Measurements from ENCODE around the gene ACTR2.
"Not testable (repeated sequence)": the region's sequence is repeated elsewhere in the genome, so short reads cannot be mapped to it uniquely, and the experiment has no call there.

Gene ACTR2

DNA sequence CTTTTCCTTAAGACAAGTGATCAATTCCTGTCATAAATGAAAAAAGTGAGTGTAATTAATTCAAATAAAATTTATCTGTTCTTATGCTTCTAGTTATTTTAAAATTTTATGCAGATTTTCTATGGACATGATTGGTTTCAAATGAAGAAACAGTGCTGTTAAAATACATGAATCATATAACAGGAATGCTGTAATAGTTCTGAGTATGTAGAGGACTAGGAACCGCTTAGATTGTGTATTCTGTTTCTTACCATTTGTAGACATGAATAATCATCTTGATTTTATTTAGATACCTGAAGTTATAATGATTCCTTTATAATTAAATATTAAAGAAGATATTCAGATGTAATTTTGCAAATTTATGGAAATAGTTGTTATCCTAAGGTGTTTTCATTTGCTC lies 3.5 kb downstream of the ACTR2 start:
- no peak for DNase-seq

GRCh38 chr2:65231892-65232477 lies 4.4 kb downstream of the ACTR2 start:
- DNase-seq: no peak

GRCh38 chr2:65232636-65233035 lies 5.0 kb downstream of the ACTR2 start:
- DNase-seq: no peak

DNA sequence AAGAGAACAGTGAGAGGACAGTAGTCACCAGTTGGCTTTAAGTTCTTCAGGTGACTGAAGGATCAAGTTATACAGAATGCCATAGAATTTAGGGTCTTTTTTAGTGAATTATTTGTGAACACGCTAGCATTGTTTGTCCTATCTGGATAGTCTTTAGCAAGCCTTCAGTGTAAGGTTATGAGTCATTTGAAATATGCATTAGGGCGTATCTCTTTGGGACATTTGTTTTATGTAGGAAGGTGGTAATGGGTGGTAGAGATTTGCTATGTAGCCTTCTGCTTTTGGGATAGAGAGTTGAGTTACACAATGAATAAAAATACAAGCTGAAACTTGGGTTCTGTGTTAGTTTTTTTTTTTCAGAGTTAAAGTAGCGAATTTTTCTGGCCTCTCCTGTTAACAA lies 13.0 kb downstream of the ACTR2 start:
- DNase-seq: no peak

DNA sequence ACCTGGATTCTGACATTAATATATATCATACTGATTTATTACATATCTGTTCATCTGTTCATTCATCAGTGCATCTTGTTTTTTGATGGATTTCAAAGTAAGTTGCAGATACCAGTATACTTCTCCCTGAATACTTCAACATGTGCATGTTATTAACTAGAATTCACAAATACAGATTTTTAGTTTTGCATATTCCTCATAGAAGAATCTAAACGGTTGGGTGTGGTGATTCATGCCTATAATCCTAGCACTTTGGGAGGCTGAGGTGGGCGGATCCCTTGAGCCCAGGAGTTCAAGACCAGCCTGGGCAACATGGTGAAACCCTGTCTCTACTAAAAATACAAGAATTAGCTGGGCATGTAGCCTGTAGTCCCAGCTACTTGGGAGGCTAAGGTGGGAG lies 16.8 kb downstream of the ACTR2 start:
- DNase-seq: not testable (repeated sequence)

DNA sequence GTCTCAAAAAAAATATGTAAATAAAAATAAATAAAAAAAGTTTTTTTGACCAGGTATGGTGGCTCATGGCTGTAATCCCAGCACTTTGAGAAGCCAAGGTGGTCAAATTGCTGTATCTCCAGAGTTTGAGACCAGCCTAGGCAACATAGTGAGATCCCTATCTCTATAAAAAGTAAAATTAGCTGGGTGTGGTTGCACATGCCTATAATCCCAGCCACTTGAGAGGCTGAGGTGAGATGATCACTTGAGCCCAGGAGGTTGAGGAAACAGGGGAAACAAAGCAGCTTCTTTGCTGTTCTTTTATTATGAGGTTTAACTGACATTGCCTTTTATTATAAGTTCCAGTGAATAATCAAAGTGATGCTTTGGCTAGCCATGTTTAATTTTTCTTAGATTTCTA lies 25.0 kb downstream of the ACTR2 start:
- no peak for DNase-seq

GRCh38 chr2:65255356-65255755 lies 27.7 kb downstream of the ACTR2 start:
- no peak for DNase-seq

DNA sequence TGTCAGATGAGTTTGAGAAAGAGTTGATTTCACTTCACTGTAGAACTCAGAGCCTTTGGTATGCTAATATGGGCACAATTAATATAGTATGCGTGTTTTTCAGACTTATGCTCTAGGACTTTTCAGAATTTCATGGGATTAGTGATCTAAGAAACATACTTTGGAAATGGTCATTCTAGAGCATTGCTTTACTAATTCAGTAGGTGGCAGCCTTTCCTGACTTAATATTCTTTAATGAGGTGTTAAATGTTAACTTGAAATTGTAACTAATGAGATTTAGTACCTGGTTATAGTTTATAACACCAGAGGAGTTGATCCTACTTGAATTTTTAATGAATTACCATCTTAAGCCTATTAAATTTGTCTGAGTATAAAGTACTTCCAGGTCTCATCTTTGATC lies 28.4 kb downstream of the ACTR2 start:
- DNase-seq: no peak

- not testable (repeated sequence) for DNase-seq
Measured at GRCh38 chr2:65257866-65258265, 30.2 kb downstream of the ACTR2 start.

DNA sequence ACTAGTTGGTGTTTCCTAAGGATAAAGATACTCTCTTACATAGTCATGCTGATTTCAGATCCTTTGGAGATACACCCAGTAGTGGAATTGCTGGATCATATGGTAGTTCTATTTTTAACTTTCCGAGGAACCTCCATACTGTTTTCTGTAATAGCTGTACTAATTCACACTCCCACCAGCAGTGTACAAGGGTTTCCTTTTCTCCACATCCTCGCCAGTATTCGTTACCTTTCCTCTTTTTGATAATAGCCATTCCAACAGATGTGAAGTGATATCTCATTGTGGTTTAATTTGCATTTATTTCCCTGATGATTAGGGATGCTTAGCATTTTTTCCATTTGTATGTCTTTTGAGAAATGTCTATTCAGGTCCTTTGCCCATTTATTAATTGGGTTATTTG lies 34.0 kb downstream of the ACTR2 start:
- DNase-seq: no peak

GRCh38 chr2:65263262-65263661 lies 35.6 kb downstream of the ACTR2 start:
- no peak for DNase-seq

DNA sequence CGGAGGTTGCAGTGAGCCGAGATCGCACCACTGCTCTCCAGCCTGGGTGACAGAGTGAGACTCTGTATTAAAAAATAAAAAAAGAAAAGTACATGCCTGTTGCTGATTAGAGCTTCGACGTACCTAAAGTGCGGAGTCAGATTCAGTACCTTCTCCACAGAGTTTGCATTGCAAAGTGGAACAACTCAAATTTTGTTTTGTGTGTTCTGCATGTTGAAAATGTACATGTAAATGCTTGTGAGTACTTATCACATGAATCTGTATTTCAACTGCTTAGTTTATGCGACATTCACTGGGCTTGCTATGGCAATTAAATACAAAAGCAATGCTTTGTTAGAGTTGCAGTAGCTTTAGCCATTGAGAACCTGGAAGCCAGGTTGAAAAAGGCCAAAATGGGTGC lies 36.4 kb downstream of the ACTR2 start:
- no peak for DNase-seq

GRCh38 chr2:65264821-65265670 lies 37.4 kb downstream of the ACTR2 start:
- DNase-seq: no peak

DNA sequence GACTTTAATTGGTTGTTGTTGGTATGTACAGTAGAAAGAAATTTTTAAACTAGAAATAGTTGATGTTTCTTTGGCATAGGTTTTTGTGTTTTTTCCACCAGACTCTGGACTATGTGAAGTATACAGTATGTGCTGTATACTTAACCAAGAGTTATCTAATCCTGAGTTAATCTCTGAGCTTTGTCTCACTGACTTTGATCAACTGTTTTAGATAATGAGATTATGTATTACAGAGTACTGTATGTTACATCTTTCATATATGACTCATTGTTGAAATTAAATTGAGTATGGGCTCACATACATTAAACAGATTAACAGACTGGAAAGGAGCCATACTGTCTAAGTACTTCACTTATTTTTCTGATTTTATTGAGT lies 38.0 kb downstream of the ACTR2 start:
- DNase-seq: no peak

GRCh38 chr2:65267008-65267407 lies 39.4 kb downstream of the ACTR2 start:
- no peak for DNase-seq

- no peak for DNase-seq
Measured at GRCh38 chr2:65268957-65269356, 41.3 kb downstream of the ACTR2 start.

DNA sequence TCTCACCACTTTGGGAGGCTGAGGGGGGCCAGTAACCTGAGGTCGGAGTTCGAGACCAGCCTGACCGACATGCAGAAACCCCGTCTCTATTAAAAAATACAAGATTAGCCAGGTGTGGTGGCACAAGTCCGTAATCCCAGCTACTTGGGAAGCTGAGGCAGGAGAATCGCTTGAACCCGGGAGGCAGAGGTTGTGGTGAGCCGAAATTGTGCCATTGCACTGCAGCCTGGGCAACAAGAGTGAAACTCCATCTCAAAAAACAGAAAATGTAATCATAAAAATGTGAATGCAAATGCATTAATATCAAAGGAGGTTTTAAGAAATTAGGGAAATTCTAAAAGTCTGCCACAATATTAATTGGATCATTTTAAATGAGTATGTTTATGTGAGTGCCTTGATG lies 45.7 kb downstream of the ACTR2 start:
- no peak for DNase-seq

GRCh38 chr2:65275141-65275915 lies 47.7 kb downstream of the ACTR2 start:
- DNase-seq: no peak

- DNase-seq: no peak
Measured at GRCh38 chr2:65276609-65277008, 49.0 kb downstream of the ACTR2 start.

DNA sequence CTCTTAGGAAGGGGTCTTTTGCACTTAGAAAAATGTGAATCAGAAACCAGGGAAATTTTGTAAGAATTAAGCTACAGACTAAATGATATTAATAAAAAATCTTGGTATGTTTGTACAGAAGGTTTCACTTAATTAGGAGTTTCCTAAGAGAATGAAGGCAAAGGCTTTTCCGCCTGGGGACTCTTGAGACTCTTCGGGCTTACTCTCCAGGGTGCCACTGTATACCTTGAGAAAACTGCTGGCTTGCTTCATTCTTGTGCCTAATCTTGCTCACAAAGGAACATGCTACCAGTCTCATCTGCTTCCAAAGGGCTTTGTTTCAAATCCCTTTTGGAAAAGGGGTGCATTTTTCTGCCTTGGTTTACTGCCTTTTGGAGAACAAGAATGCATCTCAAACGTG lies 49.5 kb downstream of the ACTR2 start:
- no peak for DNase-seq

DNA sequence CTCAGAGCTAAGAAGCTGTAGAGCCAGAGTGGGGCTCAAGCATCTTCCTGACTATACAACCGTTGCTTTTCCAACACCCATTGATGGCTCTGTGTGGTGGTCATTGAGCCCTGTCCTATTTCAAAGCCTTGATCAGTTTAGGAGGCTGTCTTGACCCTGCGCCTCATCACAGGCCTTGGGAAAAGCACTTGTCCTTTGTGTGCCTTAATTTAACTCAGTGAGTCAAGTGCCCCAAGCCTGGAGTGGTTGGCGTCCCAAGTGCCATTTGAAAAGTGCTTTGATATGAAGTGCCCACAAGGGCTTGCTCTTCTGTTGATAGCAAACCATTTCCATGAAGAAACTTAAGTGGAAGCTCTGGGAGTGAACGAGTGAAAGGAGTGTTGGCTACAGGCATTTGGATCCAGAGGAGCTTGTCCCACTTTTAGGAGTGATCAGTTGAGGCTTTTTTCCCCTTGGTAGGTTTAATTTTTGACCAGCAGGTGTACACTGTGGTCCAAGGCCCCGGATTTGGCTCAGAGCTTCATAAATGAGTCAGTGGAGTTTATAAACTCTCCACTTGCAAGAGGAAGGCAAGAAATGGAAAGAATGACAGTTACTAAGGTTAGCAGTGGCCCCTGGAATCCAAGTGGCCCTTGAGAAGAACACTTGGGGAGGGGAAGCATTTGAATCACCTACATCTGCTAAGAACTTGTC lies 50.3 kb downstream of the ACTR2 start:
- no peak for DNase-seq

DNA sequence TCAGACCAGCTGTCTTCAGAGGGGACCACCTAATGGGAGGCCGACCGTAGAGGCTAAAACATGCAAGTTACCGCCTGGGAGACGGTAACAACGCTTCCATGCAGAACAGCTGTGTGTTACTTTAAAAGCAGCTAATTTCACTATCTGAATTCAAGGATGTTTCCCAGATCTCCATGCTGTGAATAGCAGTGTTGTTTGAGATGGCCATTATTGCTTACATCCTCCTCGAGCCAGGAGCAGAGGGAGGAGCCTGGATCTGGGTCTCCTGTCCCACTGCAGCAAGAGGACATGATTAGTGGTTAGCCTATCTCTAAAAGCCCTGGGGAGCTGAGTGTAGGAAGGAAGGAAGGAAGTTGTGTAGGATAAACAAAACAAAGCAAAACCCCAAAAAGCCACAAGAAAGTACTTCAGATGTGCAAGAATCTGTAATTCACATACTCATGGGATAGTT lies 50.9 kb downstream of the ACTR2 start:
- DNase-seq: no peak

DNA sequence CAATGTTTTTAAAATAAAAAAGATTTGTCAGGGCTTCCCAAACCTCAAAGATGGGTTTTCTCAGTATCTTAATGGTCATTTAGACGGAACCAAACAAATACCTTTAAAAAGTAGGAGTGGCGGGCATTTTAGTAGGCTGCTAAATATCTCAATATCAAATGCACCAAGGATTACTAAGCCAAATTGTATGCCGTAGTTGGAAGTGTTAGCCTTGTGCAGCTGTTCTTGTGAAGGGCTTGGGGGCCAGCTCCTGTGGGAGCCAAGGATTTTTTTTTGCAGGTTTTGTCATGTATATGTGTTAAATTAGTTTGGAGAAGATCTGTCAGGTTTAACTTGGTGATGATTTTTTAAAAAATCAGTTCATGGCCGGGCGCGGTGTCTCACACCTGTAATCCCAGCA lies 52.1 kb downstream of the ACTR2 start:
- no peak for DNase-seq

All from activated CD4-positive, alpha-beta T cell treated with anti-CD3 and anti-CD28 coated beads, Interleukin-2, amount 50 U/mL, for 1 hour (primary cell).